ENCODE measurements around the gene COL23A1. TPM values are rescaled to one million over a fixed set of nuclear protein-coding genes. Genes with fewer than 3 reads are reported as not detected.
A peak's percentile ranks its signal among the peaks of the same experiment; 100 is the strongest.

Gene COL23A1
- polyA plus RNA-seq, 2 donors: 0.59 to 0.75 TPM

GRCh38 chr5:178468196-178468685 is 122.0 kb downstream of the COL23A1 start:
- H3K27me3 ChIP-seq (ENCODE audit: control insufficient read depth in 1 of 2, insufficient read depth in 2 of 2, low read length in 2 of 2): no peaks in the 10 kb centered on the region
- H3K9me3 ChIP-seq (ENCODE audit: control insufficient read depth in 2 of 2, insufficient read depth in 1 of 2, low read depth in 1 of 2, low read length in 1 of 2): no peaks in the 10 kb centered on the region
- no peaks in the 10 kb centered on the region for H3K36me3 ChIP-seq (ENCODE audit: control insufficient read depth in 2 of 2, insufficient read depth in 2 of 2, low read length in 1 of 2)
- 50 to 54% methylated on average over 18 of the region's 18 CpGs for WGBS, 2 donors
- H3K27ac ChIP-seq (ENCODE audit: low read depth in 2 of 2, low read length in 1 of 2): peak overlapping the region; percentile 45 to 57
- no peak overlapping the region for H3K4me3 ChIP-seq (ENCODE audit: low read depth in 1 of 2, low read length in 2 of 2)
- peaks cover 0 to 9% of the 10 kb centered on the region in 2 donors for H3K4me1 ChIP-seq (ENCODE audit: control insufficient read depth in 2 of 2, insufficient read depth in 2 of 2, low read length in 1 of 2)

GRCh38 chr5:178467568-178468195 is 122.5 kb downstream of the COL23A1 start:
- H3K4me3 ChIP-seq (ENCODE audit: low read depth in 1 of 2, low read length in 2 of 2): no peak overlapping the region
- peaks cover 0 to 9% of the 10 kb centered on the region in 2 donors for H3K4me1 ChIP-seq (ENCODE audit: control insufficient read depth in 2 of 2, insufficient read depth in 2 of 2, low read length in 1 of 2)
- no peaks in the 10 kb centered on the region for H3K27me3 ChIP-seq (ENCODE audit: control insufficient read depth in 1 of 2, insufficient read depth in 2 of 2, low read length in 2 of 2)
- 17 to 30% methylated on average over 19 of the region's 19 CpGs for WGBS, 2 donors
- peak overlapping the region; percentile 45 to 57 for H3K27ac ChIP-seq (ENCODE audit: low read depth in 2 of 2, low read length in 1 of 2)
- no peaks in the 10 kb centered on the region for H3K9me3 ChIP-seq (ENCODE audit: control insufficient read depth in 2 of 2, insufficient read depth in 1 of 2, low read depth in 1 of 2, low read length in 1 of 2)
- no peaks in the 10 kb centered on the region for H3K36me3 ChIP-seq (ENCODE audit: control insufficient read depth in 2 of 2, insufficient read depth in 2 of 2, low read length in 1 of 2)

DNA sequence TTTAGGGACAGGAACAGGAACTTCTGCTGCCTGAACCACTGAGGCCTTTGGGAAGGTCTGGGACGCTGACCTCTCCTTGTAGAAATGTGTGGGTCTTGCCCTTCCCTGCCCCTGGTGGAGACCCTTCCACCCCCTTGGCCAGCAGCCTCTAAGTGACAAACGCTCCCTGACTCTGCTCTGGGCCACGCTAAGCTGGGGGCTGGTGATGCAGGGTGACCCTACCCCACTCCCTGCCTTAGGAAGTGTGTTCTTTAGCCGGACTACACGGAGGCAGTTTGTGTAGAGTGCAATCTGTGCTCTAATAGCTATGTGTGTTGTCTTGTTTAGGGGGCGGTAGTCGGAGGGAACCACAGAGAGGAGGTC is 123.0 kb downstream of the COL23A1 start:
- H3K27me3 ChIP-seq (ENCODE audit: control insufficient read depth in 1 of 2, insufficient read depth in 2 of 2, low read length in 2 of 2): no peaks in the 10 kb centered on the region
- no peaks in the 10 kb centered on the region for H3K9me3 ChIP-seq (ENCODE audit: control insufficient read depth in 2 of 2, insufficient read depth in 1 of 2, low read depth in 1 of 2, low read length in 1 of 2)
- peaks cover 0 to 9% of the 10 kb centered on the region in 2 donors for H3K4me1 ChIP-seq (ENCODE audit: control insufficient read depth in 2 of 2, insufficient read depth in 2 of 2, low read length in 1 of 2)
- H3K36me3 ChIP-seq (ENCODE audit: control insufficient read depth in 2 of 2, insufficient read depth in 2 of 2, low read length in 1 of 2): no peaks in the 10 kb centered on the region
- H3K4me3 ChIP-seq (ENCODE audit: low read depth in 1 of 2, low read length in 2 of 2): no peak overlapping the region
- 39 to 42% methylated on average over 7 of the region's 7 CpGs for WGBS, 2 donors
- peak overlapping the region; percentile 41 to 59 for H3K27ac ChIP-seq (ENCODE audit: low read depth in 2 of 2, low read length in 1 of 2)

DNA sequence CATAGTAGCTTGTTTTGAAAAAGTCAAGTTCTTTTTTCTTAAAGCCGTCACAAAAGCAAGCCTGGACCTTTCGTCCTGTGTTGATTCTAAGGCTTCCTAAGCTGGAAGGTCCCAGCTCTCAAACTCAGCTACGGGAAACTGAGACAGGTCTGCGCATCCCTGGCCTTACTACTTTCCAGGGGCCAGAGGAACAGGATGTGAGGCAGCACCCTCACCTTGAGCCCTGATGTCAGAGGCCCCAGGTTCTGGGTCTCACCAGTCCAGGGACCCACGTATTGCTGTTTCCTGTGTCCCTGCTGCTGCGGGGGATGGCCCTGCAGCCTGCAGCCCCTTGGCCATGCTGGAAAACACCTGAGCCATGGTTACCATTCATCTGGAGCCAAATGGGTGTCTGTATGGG is 123.9 kb downstream of the COL23A1 start:
- H3K4me3 ChIP-seq (ENCODE audit: low read depth in 1 of 2, low read length in 2 of 2): no peak overlapping the region
- H3K36me3 ChIP-seq (ENCODE audit: control insufficient read depth in 2 of 2, insufficient read depth in 2 of 2, low read length in 1 of 2): no peaks in the 10 kb centered on the region
- H3K9me3 ChIP-seq (ENCODE audit: control insufficient read depth in 2 of 2, insufficient read depth in 1 of 2, low read depth in 1 of 2, low read length in 1 of 2): no peaks in the 10 kb centered on the region
- H3K4me1 ChIP-seq (ENCODE audit: control insufficient read depth in 2 of 2, insufficient read depth in 2 of 2, low read length in 1 of 2): peaks cover 0 to 9% of the 10 kb centered on the region in 2 donors
- 91 to 93% methylated on average over 6 of the region's 6 CpGs for WGBS, 2 donors
- no peaks in the 10 kb centered on the region for H3K27me3 ChIP-seq (ENCODE audit: control insufficient read depth in 1 of 2, insufficient read depth in 2 of 2, low read length in 2 of 2)
- H3K27ac ChIP-seq (ENCODE audit: low read depth in 2 of 2, low read length in 1 of 2): no peak overlapping the region

- WGBS, 2 donors: 88 to 91% methylated on average over 16 of the region's 16 CpGs
- H3K36me3 ChIP-seq (ENCODE audit: control insufficient read depth in 2 of 2, insufficient read depth in 2 of 2, low read length in 1 of 2): no peaks in the 10 kb centered on the region
These were observed 124.3 kb downstream of the COL23A1 start for GRCh38 chr5:178465861-178466288.

DNA sequence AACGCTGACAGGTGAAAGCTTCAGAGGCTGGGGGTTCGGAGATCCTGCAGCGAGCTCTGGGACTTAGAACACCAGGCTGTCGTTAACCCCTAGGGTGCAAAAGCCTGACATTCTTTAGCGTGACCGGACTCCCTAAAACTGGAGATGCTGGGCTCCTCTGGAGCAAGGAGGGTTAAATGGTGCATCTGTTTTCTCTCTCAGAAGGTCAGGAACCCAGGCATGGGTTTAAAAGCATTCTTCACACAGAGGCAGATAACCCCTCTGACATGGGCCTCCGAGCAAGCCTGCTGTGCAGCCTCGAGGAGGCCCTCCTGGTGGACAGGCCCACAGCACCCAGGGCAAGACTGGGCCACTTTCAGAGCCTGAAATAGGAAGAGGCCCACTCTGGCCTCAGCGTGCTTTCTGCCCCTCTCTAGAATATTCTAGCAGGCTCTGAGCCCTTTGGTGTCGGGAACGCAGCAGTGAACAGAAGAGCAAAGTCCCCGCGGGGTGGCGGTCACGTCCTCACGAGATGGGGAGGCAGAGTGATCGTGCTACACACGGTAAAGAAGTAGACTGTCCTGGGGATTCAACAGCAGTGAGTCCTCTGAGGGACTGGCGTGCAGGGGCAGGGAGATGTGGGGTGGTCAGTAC is 124.8 kb downstream of the COL23A1 start:
- no peak overlapping the region for H3K4me3 ChIP-seq (ENCODE audit: low read depth in 1 of 2, low read length in 2 of 2)
- no peaks in the 10 kb centered on the region for H3K27me3 ChIP-seq (ENCODE audit: control insufficient read depth in 1 of 2, insufficient read depth in 2 of 2, low read length in 2 of 2)
- no peaks in the 10 kb centered on the region for H3K9me3 ChIP-seq (ENCODE audit: control insufficient read depth in 2 of 2, insufficient read depth in 1 of 2, low read depth in 1 of 2, low read length in 1 of 2)
- no peak overlapping the region for H3K27ac ChIP-seq (ENCODE audit: low read depth in 2 of 2, low read length in 1 of 2)
- H3K4me1 ChIP-seq (ENCODE audit: control insufficient read depth in 2 of 2, insufficient read depth in 2 of 2, low read length in 1 of 2): peaks cover 0 to 9% of the 10 kb centered on the region in 2 donors
- 90 to 94% methylated on average over 19 of the region's 19 CpGs for WGBS, 2 donors
- no peaks in the 10 kb centered on the region for H3K36me3 ChIP-seq (ENCODE audit: control insufficient read depth in 2 of 2, insufficient read depth in 2 of 2, low read length in 1 of 2)

More at GRCh38 chr5:178465861-178466288, 124.3 kb downstream of the COL23A1 start:
- H3K27ac ChIP-seq (ENCODE audit: low read depth in 2 of 2, low read length in 1 of 2): no peak overlapping the region
- H3K27me3 ChIP-seq (ENCODE audit: control insufficient read depth in 1 of 2, insufficient read depth in 2 of 2, low read length in 2 of 2): no peaks in the 10 kb centered on the region
- no peak overlapping the region for H3K4me3 ChIP-seq (ENCODE audit: low read depth in 1 of 2, low read length in 2 of 2)
- H3K9me3 ChIP-seq (ENCODE audit: control insufficient read depth in 2 of 2, insufficient read depth in 1 of 2, low read depth in 1 of 2, low read length in 1 of 2): no peaks in the 10 kb centered on the region
- peaks cover 0 to 9% of the 10 kb centered on the region in 2 donors for H3K4me1 ChIP-seq (ENCODE audit: control insufficient read depth in 2 of 2, insufficient read depth in 2 of 2, low read length in 1 of 2)

DNA sequence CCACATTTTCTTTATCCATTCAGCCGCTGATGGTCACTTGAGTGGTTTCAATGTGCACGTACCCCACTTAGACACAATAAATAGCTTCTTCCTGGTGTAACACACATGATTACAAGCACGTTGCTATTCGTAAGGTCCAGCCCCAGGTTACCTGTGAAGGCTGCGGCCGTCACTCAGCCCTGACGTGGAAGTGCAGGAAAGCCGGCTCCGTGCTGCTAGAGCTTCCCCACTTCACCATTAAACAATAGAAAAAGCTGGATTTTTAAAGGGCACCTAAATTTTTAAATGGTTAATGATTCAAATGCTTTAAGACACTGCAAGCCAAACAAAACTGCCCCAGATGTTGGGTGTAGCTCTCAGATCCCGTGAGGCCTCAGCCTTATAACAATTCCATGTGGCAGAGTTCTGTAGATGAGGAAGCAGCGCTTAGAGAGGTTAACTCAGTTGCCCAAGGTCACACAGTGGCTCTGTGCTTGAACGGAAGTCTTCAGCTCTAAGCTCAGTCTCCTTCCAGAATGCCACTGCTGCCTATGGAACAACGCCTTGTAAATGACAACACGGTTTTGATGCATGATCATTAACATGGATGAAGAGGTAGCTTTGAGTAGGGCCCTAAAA is 125.7 kb downstream of the COL23A1 start:
- Histone ChIP-seq H3K4me1 (ENCODE audit: control insufficient read depth in 2 of 2, insufficient read depth in 2 of 2, low read length in 1 of 2) (peaks cover 0 to 9% of the 10 kb centered on the region in 2 donors), H3K27ac (ENCODE audit: low read depth in 2 of 2, low read length in 1 of 2) (no peak overlapping the region), H3K36me3 (ENCODE audit: control insufficient read depth in 2 of 2, insufficient read depth in 2 of 2, low read length in 1 of 2) (no peaks in the 10 kb centered on the region), H3K4me3 (ENCODE audit: low read depth in 1 of 2, low read length in 2 of 2) (no peak overlapping the region), H3K27me3 (ENCODE audit: control insufficient read depth in 1 of 2, insufficient read depth in 2 of 2, low read length in 2 of 2) (no peaks in the 10 kb centered on the region), H3K9me3 (ENCODE audit: control insufficient read depth in 2 of 2, insufficient read depth in 1 of 2, low read depth in 1 of 2, low read length in 1 of 2) (no peaks in the 10 kb centered on the region)
- 81 to 84% methylated on average over 14 of the region's 14 CpGs for WGBS, 2 donors

DNA sequence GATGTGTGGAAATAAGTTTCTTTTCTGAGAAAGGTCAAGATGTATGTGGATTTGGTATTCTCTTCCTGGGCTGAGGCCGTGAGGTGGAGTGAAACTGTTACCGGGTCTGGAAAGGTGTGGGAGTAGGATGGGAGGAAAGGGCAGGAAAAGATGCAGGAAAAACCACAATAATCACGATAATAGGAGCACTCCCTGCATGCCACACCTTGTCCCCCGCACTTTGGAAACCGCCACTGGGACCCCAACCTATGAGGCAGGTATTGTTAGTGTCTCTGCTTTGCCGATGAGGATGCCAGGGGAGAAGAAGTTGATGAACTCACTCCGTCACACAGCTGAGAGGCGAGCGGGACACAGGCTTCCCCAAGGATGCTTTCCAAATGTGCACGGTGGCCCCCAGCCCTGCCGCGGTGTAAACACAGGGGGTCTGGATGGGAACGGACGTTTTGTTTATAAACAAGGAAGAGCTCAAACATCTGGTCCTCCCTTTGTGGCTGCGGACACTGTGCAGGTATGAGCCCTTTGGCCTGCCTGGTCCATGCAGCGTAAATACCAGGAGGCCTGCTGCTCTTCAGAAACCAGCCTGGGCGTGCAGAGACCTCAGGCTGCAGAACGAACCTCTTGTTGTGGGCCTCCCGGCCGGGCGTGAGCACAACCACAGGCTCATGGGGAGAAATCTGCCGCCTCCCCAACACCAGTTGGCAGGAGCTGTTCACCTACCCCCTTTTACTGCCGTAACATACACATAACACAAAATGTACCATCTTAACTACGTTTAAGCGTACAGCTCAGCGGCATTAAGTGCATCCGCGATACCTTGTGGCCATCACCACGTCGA is 126.7 kb downstream of the COL23A1 start:
- 90 to 92% methylated on average over 30 of the region's 30 CpGs for WGBS, 2 donors
- Histone ChIP-seq H3K9me3 (ENCODE audit: control insufficient read depth in 2 of 2, insufficient read depth in 1 of 2, low read depth in 1 of 2, low read length in 1 of 2) (no peaks in the 10 kb centered on the region), H3K4me1 (ENCODE audit: control insufficient read depth in 2 of 2, insufficient read depth in 2 of 2, low read length in 1 of 2) (peaks cover 0 to 9% of the 10 kb centered on the region in 2 donors), H3K4me3 (ENCODE audit: low read depth in 1 of 2, low read length in 2 of 2) (no peak overlapping the region), H3K36me3 (ENCODE audit: control insufficient read depth in 2 of 2, insufficient read depth in 2 of 2, low read length in 1 of 2) (no peaks in the 10 kb centered on the region), H3K27ac (ENCODE audit: low read depth in 2 of 2, low read length in 1 of 2) (no peak overlapping the region), H3K27me3 (ENCODE audit: control insufficient read depth in 1 of 2, insufficient read depth in 2 of 2, low read length in 2 of 2) (no peaks in the 10 kb centered on the region)

GRCh38 chr5:178462816-178463215 is 127.4 kb downstream of the COL23A1 start:
- Histone ChIP-seq H3K27ac (ENCODE audit: low read depth in 2 of 2, low read length in 1 of 2) (no peak overlapping the region), H3K9me3 (ENCODE audit: control insufficient read depth in 2 of 2, insufficient read depth in 1 of 2, low read depth in 1 of 2, low read length in 1 of 2) (no peaks in the 10 kb centered on the region), H3K4me1 (ENCODE audit: control insufficient read depth in 2 of 2, insufficient read depth in 2 of 2, low read length in 1 of 2) (peaks cover 0 to 4% of the 10 kb centered on the region in 2 donors), H3K36me3 (ENCODE audit: control insufficient read depth in 2 of 2, insufficient read depth in 2 of 2, low read length in 1 of 2) (no peaks in the 10 kb centered on the region), H3K27me3 (ENCODE audit: control insufficient read depth in 1 of 2, insufficient read depth in 2 of 2, low read length in 2 of 2) (no peaks in the 10 kb centered on the region), H3K4me3 (ENCODE audit: low read depth in 1 of 2, low read length in 2 of 2) (no peak overlapping the region)
- WGBS, 2 donors: 92 to 96% methylated on average over 13 of the region's 13 CpGs
